ENCODE measurements around the gene TMEM141. TPM values are rescaled to one million over a fixed set of nuclear protein-coding genes. Genes with fewer than 3 reads are reported as not detected.

TMEM141 gene
- polyA plus RNA-seq, 2 donors = 85.2 to 155 TPM

Other genes starting within 250 kb of the TMEM141 start
- gene NOTCH1, start 245.3 kb upstream of the TMEM141 start, polyA plus RNA-seq = 10 to 100 TPM in 1 of 2 donors, 1 to 10 TPM in 1; 9.6 to 19.8 TPM
- gene EGFL7, start 128.4 kb upstream of the TMEM141 start, polyA plus RNA-seq = 10 to 100 TPM; 34.5 to 43.2 TPM
- gene AGPAT2, start 103.9 kb upstream of the TMEM141 start, polyA plus RNA-seq = 100 to 1,000 TPM in 1 of 2 donors, 10 to 100 TPM in 1; 90.7 to 100 TPM
- gene DIPK1B, start 78.8 kb upstream of the TMEM141 start, polyA plus RNA-seq = 1 to 10 TPM; 1.6 to 2.5 TPM
- 10 to 100 TPM in 1 of 2 donors, 1 to 10 TPM in 1; 5.3 to 14.9 TPM for gene LCN10, start 48.4 kb upstream of the TMEM141 start, polyA plus RNA-seq
- gene LCN6, start 42.8 kb upstream of the TMEM141 start, polyA plus RNA-seq = 10 to 100 TPM in 1 of 2 donors, 1 to 10 TPM in 1; 9.0 to 14.4 TPM
- gene LCN8, start 33.1 kb upstream of the TMEM141 start, polyA plus RNA-seq = not detected
- not detected for gene LCN15, start 26.8 kb upstream of the TMEM141 start, polyA plus RNA-seq
- gene CCDC183, start 5.0 kb downstream of the TMEM141 start, polyA plus RNA-seq = 1 to 10 TPM in 1 of 2 donors, under 1 TPM in 1; 0.32 to 1.1 TPM
- gene RABL6, start 16.6 kb downstream of the TMEM141 start, polyA plus RNA-seq = 10 to 100 TPM; 46.5 to 61.7 TPM
- gene AJM1, start 51.1 kb downstream of the TMEM141 start, polyA plus RNA-seq = 1 to 10 TPM; 1.9 to 3.7 TPM
- 100 to 1,000 TPM in 1 of 2 donors, 10 to 100 TPM in 1; 83.1 to 101 TPM for gene PHPT1, start 58.1 kb downstream of the TMEM141 start, polyA plus RNA-seq
- gene MAMDC4, start 61.0 kb downstream of the TMEM141 start, polyA plus RNA-seq = 10 to 100 TPM in 1 of 2 donors, 1 to 10 TPM in 1; 3.9 to 11.5 TPM
- 100 to 1,000 TPM; 445 to 637 TPM for gene EDF1, start 75.0 kb downstream of the TMEM141 start, polyA plus RNA-seq
- 10 to 100 TPM; 11.0 to 16.6 TPM for gene TRAF2, start 95.2 kb downstream of the TMEM141 start, polyA plus RNA-seq
- gene FBXW5, start 153.4 kb downstream of the TMEM141 start, polyA plus RNA-seq = 10 to 100 TPM; 91.4 to 97.3 TPM
- gene C8G, start 153.9 kb downstream of the TMEM141 start, polyA plus RNA-seq = 1 to 10 TPM; 1.2 to 1.8 TPM
- gene LCN12, start 160.9 kb downstream of the TMEM141 start, polyA plus RNA-seq = under 1 TPM; 0.24 to 0.77 TPM
- gene PTGDS, start 186.2 kb downstream of the TMEM141 start, polyA plus RNA-seq = 10 to 100 TPM; 18.4 to 42.3 TPM
- under 1 TPM; 0.20 to 0.55 TPM for gene LCNL1, start 191.6 kb downstream of the TMEM141 start, polyA plus RNA-seq
- 100 to 1,000 TPM in 1 of 2 donors, 10 to 100 TPM in 1; 49.7 to 119 TPM for gene PAXX, start 201.1 kb downstream of the TMEM141 start, polyA plus RNA-seq
- gene CLIC3, start 205.2 kb downstream of the TMEM141 start, polyA plus RNA-seq = 100 to 1,000 TPM; 351 to 474 TPM
- 10 to 100 TPM in 1 of 2 donors, 1 to 10 TPM in 1; 7.7 to 14.7 TPM for gene ABCA2, start 236.9 kb downstream of the TMEM141 start, polyA plus RNA-seq
- gene FUT7, start 240.7 kb downstream of the TMEM141 start, polyA plus RNA-seq = under 1 TPM; 0.08 to 0.39 TPM

All from esophagus (tissue), 2 donors.